Measurements from ENCODE around the gene INSR. TPM values are rescaled to one million over a fixed set of nuclear protein-coding genes. Genes with fewer than 3 reads are reported as not detected.

The INSR gene
- total RNA-seq, 1 experiment from 2014 or later, result 35.9 TPM

- TF ChIP-seq ARID4B (CRISPR knock-in tag; IDR thresholded peaks at IDR 0.05; ENCODE audit: borderline replicate concordance) (no peak), SMAD4 (CRISPR knock-in tag; IDR thresholded peaks at IDR 0.05) (no peak), AR (CRISPR knock-in tag; IDR thresholded peaks at IDR 0.05) (no peak), NFATC4 (CRISPR knock-in tag; IDR thresholded peaks at IDR 0.05) (no peak)
Measured at GRCh38 chr19:7264858-7265257, 29.4 kb downstream of the INSR start (continued).

GRCh38 chr19:7263521-7263920 lies 30.7 kb downstream of the INSR start:
- POLR2A ChIA-PET, result no interaction called here
- ATAC-seq, result no peak
- no peak for DNase-seq (ENCODE audit: low spot score)
- H3K36me3 Mint-ChIP-seq, result peaks cover 15% of the 10 kb centered on the region
- H3K27me3 Mint-ChIP-seq (ENCODE audit: low read depth), result no peaks in the 10 kb centered on the region
- no peak overlapping the region for H3K27ac Mint-ChIP-seq
- H3K9me3 Mint-ChIP-seq, result no peaks in the 10 kb centered on the region
- TF ChIP-seq CREB1 (CRISPR knock-in tag; IDR thresholded peaks at IDR 0.05) (no peak), PRRX2 (CRISPR knock-in tag; IDR thresholded peaks at IDR 0.05) (no peak), ZBTB43 (CRISPR knock-in tag; IDR thresholded peaks at IDR 0.05) (no peak), ZNF423 (CRISPR knock-in tag; IDR thresholded peaks at IDR 0.05) (no peak), CDX4 (CRISPR knock-in tag; IDR thresholded peaks at IDR 0.05; ENCODE audit: borderline replicate concordance) (no peak), CBFB (CRISPR knock-in tag; IDR thresholded peaks at IDR 0.05; ENCODE audit: low read depth) (no peak)
- H3K4me1 Mint-ChIP-seq, result 0 out of 2 replicates have a peak, but pooled peaks cover 8% of the 10 kb centered on the region
- CTCF ChIA-PET, result interaction anchor here (0.6 to 1.1 kb wide), 2 partner anchors 24 to 836 kb away, joined by 3 to 4 read pairs; no protein-coding TSS in a partner anchor
- no peak overlapping the region for H3K4me3 Mint-ChIP-seq

GRCh38 chr19:7263066-7263465 lies 31.1 kb downstream of the INSR start:
- POLR2A ChIA-PET, result no interaction called here
- no peak for TF ChIP-seq ZNF396 (CRISPR knock-in tag; IDR thresholded peaks at IDR 0.05; ENCODE audit: borderline replicate concordance)
- TF ChIP-seq PREB (CRISPR knock-in tag; IDR thresholded peaks at IDR 0.05; ENCODE audit: borderline replicate concordance), result no peak
- TF ChIP-seq NFE2L1 (CRISPR knock-in tag; IDR thresholded peaks at IDR 0.05), result no peak
- no peak for TF ChIP-seq GABPB1 (CRISPR knock-in tag; IDR thresholded peaks at IDR 0.05)
- TF ChIP-seq ZNF281 (CRISPR knock-in tag; IDR thresholded peaks at IDR 0.05), result no peak
- TF ChIP-seq IRF1 (CRISPR knock-in tag; IDR thresholded peaks at IDR 0.05), result no peak
- no peak for TF ChIP-seq ESRRA (CRISPR knock-in tag; IDR thresholded peaks at IDR 0.05; ENCODE audit: borderline replicate concordance)
- no peak for TF ChIP-seq OVOL2 (CRISPR knock-in tag; IDR thresholded peaks at IDR 0.05; ENCODE audit: borderline replicate concordance)

More at GRCh38 chr19:7263066-7263465, 31.1 kb downstream of the INSR start:
- H3K4me3 Mint-ChIP-seq, result no peak overlapping the region
- H3K9me3 Mint-ChIP-seq, result no peaks in the 10 kb centered on the region
- no peak overlapping the region for H3K27ac Mint-ChIP-seq
- ATAC-seq (no peak), DNase-seq (ENCODE audit: low spot score) (no peak)
- CTCF ChIA-PET, result interaction anchor here (0.6 to 1.1 kb wide), 2 partner anchors 23 to 836 kb away, joined by 3 to 4 read pairs; no protein-coding TSS in a partner anchor
- peaks cover 15% of the 10 kb centered on the region for H3K36me3 Mint-ChIP-seq
- H3K27me3 Mint-ChIP-seq (ENCODE audit: low read depth), result no peaks in the 10 kb centered on the region
- H3K4me1 Mint-ChIP-seq, result 0 out of 2 replicates have a peak, but pooled peaks cover 8% of the 10 kb centered on the region

Measured in WTC11 (cell line).